Measurements from ENCODE around the gene TAB3.
A peak's percentile ranks its signal among the peaks of the same experiment; 100 is the strongest.

The TAB3 gene

GRCh38 chrX:30830326-30830943 is 58.6 kb downstream of the TAB3 start:
- no peak for TF ChIP-seq MAX (IDR thresholded peaks at IDR 0.05; ENCODE audit: low read depth, low read length)
- no peak overlapping the region for H3K4me3 ChIP-seq (ENCODE audit: low read depth, low read length)

GRCh38 chrX:30824275-30824674 is 64.8 kb downstream of the TAB3 start:
- DNase-seq (ENCODE audit: low read depth), result no peak
- H3K4me3 ChIP-seq (ENCODE audit: low read depth, low read length), result no peak overlapping the region
- TF ChIP-seq MAX (IDR thresholded peaks at IDR 0.05; ENCODE audit: low read depth, low read length) (no peak), CTCF (IDR thresholded peaks at IDR 0.05; ENCODE audit: low read depth, low read length) (no peak), MYC (IDR thresholded peaks at IDR 0.05; ENCODE audit: low read depth, low read length) (no peak), POLR2A (IDR thresholded peaks at IDR 0.05; ENCODE audit: extremely low read depth, insufficient read length) (no peak)

More at GRCh38 chrX:30830326-30830943, 58.6 kb downstream of the TAB3 start:
- DNase-seq (ENCODE audit: low read depth), result no peak

- no peak overlapping the region for H3K4me3 ChIP-seq (ENCODE audit: low read depth, low read length)
- DNase-seq (ENCODE audit: low read depth), result no peak
- no peak for TF ChIP-seq MYC (IDR thresholded peaks at IDR 0.05; ENCODE audit: low read depth, low read length)
These were observed 66.3 kb downstream of the TAB3 start for GRCh38 chrX:30822764-30823163.

GRCh38 chrX:30822068-30822681 is 66.9 kb downstream of the TAB3 start:
- H3K4me3 ChIP-seq (ENCODE audit: low read depth, low read length), result no peak overlapping the region
- DNase-seq (ENCODE audit: low read depth), result peak; percentile 7
- TF ChIP-seq MYC (IDR thresholded peaks at IDR 0.05; ENCODE audit: low read depth, low read length) (no peak), MAX (IDR thresholded peaks at IDR 0.05; ENCODE audit: low read depth, low read length) (no peak), POLR2A (IDR thresholded peaks at IDR 0.05; ENCODE audit: extremely low read depth, insufficient read length) (no peak), CTCF (IDR thresholded peaks at IDR 0.05; ENCODE audit: low read depth, low read length) (no peak)

GRCh38 chrX:30821116-30821515 is 67.9 kb downstream of the TAB3 start:
- TF ChIP-seq MYC (IDR thresholded peaks at IDR 0.05; ENCODE audit: low read depth, low read length) (no peak), POLR2A (IDR thresholded peaks at IDR 0.05; ENCODE audit: extremely low read depth, insufficient read length) (no peak), MAX (IDR thresholded peaks at IDR 0.05; ENCODE audit: low read depth, low read length) (no peak), CTCF (IDR thresholded peaks at IDR 0.05; ENCODE audit: low read depth, low read length) (no peak)
- peak; percentile 6 for DNase-seq (ENCODE audit: low read depth)
- H3K4me3 ChIP-seq (ENCODE audit: low read depth, low read length), result no peak overlapping the region

- DNase-seq (ENCODE audit: low read depth), result no peak
- no peak for TF ChIP-seq CTCF (IDR thresholded peaks at IDR 0.05; ENCODE audit: low read depth, low read length)
- no peak for TF ChIP-seq MYC (IDR thresholded peaks at IDR 0.05; ENCODE audit: low read depth, low read length)
- no peak for TF ChIP-seq MAX (IDR thresholded peaks at IDR 0.05; ENCODE audit: low read depth, low read length)
- no peak for TF ChIP-seq POLR2A (IDR thresholded peaks at IDR 0.05; ENCODE audit: extremely low read depth, insufficient read length)
- no peak overlapping the region for H3K4me3 ChIP-seq (ENCODE audit: low read depth, low read length)
These were observed 70.0 kb downstream of the TAB3 start for GRCh38 chrX:30819080-30819479.
